ENCODE measurements around the gene NEBL.

DNA sequence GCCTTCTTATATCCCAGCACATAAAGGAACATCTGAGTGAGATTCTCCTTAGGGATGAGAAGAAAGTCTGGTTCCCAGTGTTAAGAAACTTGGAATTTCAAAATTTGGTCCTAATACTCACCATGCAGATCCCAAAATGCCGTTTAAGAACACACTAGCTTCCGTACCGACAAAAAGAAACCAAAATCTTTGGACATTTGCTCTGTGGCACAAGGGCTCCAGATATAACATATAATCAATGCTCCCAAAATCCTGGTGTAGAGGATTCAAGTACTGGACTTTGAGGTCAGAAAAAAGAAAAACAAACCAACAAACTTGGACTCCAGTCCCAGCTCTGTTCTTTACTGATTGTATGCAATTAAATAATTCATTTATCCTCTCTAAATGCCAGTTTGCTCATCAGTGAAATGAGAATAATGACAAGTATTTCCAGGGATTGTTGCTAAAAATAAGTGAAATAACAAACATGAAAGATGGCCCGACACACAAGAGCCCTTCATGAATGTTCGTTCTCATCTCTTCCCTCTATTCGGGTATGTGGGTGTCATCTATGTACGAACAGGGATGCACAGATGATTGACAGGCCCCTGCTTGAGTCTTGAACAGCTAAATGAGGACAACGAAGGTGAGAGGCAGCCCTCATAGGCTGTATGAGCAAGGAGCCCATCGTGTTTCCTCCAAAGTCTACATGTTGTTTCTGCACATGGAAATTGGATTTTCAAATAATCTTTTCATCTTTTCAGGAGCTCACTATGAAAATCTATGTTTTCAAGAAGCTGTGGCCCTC is 48.6 kb upstream of the NEBL start:
- TF ChIP-seq, protein P1, sequence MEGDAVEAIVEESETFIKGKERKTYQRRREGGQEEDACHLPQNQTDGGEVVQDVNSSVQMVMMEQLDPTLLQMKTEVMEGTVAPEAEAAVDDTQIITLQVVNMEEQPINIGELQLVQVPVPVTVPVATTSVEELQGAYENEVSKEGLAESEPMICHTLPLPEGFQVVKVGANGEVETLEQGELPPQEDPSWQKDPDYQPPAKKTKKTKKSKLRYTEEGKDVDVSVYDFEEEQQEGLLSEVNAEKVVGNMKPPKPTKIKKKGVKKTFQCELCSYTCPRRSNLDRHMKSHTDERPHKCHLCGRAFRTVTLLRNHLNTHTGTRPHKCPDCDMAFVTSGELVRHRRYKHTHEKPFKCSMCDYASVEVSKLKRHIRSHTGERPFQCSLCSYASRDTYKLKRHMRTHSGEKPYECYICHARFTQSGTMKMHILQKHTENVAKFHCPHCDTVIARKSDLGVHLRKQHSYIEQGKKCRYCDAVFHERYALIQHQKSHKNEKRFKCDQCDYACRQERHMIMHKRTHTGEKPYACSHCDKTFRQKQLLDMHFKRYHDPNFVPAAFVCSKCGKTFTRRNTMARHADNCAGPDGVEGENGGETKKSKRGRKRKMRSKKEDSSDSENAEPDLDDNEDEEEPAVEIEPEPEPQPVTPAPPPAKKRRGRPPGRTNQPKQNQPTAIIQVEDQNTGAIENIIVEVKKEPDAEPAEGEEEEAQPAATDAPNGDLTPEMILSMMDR (IDR thresholded peaks at IDR 0.05; ENCODE audit: low read depth, low read length), result no peak
- TF ChIP-seq EZH2phosphoT487 (IDR thresholded peaks at IDR 0.05; ENCODE audit: low read depth), result no peak
